Vagina (tissue), 2 donors: ENCODE measurements around the gene TMEM62.
"Not testable (repeated sequence)": the region's sequence is repeated elsewhere in the genome, so short reads cannot be mapped to it uniquely, and the experiment has no call there.

Experiments
- CTCF ChIP-seq, 3 experiments: fragments of 450-650 bp in 2 of 3; fragments of 200-600 bp in 1 of 3; sonication (generic) in 1 of 3; IDR thresholded peaks; one replicate each; pipeline ENCODE4 v1.5.1; 2017 to 2019; ENCODE audit warnings: antibody characterized with exemption in 3 of 3, mild to moderate bottlenecking in 2 of 3, moderate library complexity in 2 of 3
- POLR2A ChIP-seq, 2 donors: fragments of 450-650 bp; IDR thresholded peaks; one replicate each; pipeline ENCODE4 v1.6.1; 2017; ENCODE audit warnings: antibody characterized with exemption in 2 of 2, mild to moderate bottlenecking in 2 of 2, moderate library complexity in 2 of 2
- POLR2AphosphoS5 ChIP-seq, 2 donors: sonication (generic); formaldehyde crosslinking; IDR thresholded peaks; one replicate each; pipeline ENCODE4 v1.9.0; 2017; ENCODE audit warnings: antibody characterized with exemption in 2 of 2, mild to moderate bottlenecking in 2 of 2, low read depth in 1 of 2; ENCODE audit not compliant: insufficient read depth in 1 of 2

DNA sequence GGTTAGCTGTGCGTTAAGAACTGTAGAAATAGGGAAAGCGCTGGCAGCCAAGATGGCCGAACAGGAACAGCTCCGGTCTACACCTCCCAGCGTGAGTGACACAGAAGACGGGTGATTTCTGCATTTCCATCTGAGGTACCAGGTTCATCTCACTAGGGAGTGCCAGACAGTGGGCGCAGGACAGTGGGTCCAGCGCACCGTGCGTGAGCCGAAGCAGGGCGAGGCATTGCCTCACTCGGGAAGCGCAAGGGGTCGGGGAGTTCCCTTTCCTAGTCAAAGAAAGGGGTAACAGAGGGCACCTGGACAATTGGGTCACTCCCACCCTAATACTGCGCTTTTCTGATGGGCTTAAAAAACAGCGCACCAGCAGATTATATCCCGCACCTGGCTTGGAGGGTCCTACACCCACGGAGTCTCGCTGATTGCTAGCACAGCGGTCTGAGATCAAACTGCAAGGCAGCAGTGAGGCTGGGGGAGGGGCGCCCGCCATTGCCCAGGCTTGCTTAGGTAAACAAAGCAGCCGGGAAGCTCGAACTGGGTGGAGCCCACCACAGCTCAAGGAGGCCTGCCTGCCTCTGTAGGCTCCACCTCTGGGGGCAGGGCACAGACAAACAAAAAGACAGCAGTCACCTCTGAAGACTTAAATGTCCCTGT lies 42.4 kb downstream of the TMEM62 start:
- TF ChIP-seq CTCF (IDR thresholded peaks at IDR 0.05); POLR2A (IDR thresholded peaks at IDR 0.05); POLR2AphosphoS5 (IDR thresholded peaks at IDR 0.05; ENCODE audit: insufficient read depth in 1 of 2, low read depth in 1 of 2): not testable (repeated sequence)
